Omental fat pad (tissue), 4 donors: ENCODE data around the gene VSIR. TPM values are rescaled to one million over a fixed set of nuclear protein-coding genes. Genes with fewer than 3 reads are reported as not detected.

Experiments
- ATAC-seq: fragments of 150-250 bp; one replicate; pipeline ENCODE4 v1.9.1; 2016; ENCODE audit warnings: mild to moderate bottlenecking, moderate library complexity; ENCODE audit not compliant: low FRiP score
- DNase-seq: peaks from one replicate; pipeline ENCODE4 v3.0.0-alpha.2; 2019; ENCODE audit warnings: low spot score
- CTCF ChIP-seq, 3 donors: fragments of 450-650 bp; IDR thresholded peaks; one replicate each; pipeline ENCODE4 v1.5.1; 2016 to 2017; ENCODE audit warnings: antibody characterized with exemption in 3 of 3, mild to moderate bottlenecking in 3 of 3, moderate library complexity in 2 of 3
- total RNA-seq, 4 donors: library from RNA; depleted of rRNA; stranded (reverse); fragments of >200 nt; gene quantifications; one replicate each; pipeline ENCODE4 v1.1.0, GENCODE V29; 2016

Gene VSIR
- total RNA-seq, 4 donors from 2014 or later: 65.1 to 119 (median 86.3) TPM

GRCh38 chr10:71720288-71720687 lies 53.0 kb downstream of the VSIR start:
- DNase-seq: no peak
- TF ChIP-seq CTCF (IDR thresholded peaks at IDR 0.05): no peak
- ATAC-seq: no peak

DNA sequence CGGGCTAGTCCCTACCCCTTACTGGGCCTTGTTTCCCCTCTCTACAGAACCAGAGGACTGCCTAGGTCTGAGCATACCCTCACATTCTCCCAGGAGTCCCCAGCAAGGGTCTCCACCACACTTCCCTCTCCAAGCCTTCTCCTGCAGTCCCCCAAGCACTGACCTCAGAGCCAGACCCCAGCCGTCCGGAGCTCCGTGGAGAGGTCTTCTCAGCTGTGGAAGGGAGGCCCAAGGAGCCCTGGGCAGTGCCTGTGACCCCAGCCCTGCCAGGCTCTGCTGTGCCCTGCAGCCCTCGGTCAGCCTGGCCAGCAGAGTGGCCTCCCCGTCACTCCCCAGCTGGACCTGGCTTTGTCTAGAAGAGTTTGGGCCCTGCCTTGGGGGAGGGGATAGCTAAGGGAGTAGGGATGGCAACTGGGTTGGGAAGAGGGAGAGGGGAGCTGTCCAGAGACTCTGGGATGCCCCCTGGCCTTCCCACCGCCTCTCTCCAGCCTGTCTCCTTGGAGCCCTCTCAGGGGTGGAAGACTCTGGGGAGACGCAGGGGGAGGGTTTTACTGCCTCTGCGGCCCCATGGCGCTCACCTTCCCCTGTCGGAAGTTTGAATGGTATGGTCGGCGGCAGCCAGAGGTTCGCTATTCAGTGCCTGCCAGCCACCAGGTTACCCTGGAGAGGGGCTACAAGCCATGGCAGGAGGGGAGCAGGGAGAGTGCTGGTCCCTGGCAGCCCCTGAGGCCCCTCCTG lies 53.7 kb downstream of the VSIR start, which contains the start of gene C10orf105:
Gene C10orf105 (minus strand): TSS at position 315 of the 738 bp plus-strand sequence. CDS start 3,441 bp downstream, outside the sequence.
- no peak for ATAC-seq
- DNase-seq: no peak
- no peak for TF ChIP-seq CTCF (IDR thresholded peaks at IDR 0.05)

- no peak for TF ChIP-seq CTCF (IDR thresholded peaks at IDR 0.05)
- no peak for DNase-seq
- ATAC-seq: no peak
Measured at GRCh38 chr10:71719042-71719441, 54.3 kb downstream of the VSIR start.

GRCh38 chr10:71718165-71718698 lies 55.1 kb downstream of the VSIR start:
- ATAC-seq: no peak
- no peak for TF ChIP-seq CTCF (IDR thresholded peaks at IDR 0.05)
- DNase-seq: no peak

- no peak for TF ChIP-seq CTCF (IDR thresholded peaks at IDR 0.05)
- ATAC-seq: no peak
- DNase-seq: no peak
Measured at GRCh38 chr10:71717551-71717951, 55.8 kb downstream of the VSIR start.

DNA sequence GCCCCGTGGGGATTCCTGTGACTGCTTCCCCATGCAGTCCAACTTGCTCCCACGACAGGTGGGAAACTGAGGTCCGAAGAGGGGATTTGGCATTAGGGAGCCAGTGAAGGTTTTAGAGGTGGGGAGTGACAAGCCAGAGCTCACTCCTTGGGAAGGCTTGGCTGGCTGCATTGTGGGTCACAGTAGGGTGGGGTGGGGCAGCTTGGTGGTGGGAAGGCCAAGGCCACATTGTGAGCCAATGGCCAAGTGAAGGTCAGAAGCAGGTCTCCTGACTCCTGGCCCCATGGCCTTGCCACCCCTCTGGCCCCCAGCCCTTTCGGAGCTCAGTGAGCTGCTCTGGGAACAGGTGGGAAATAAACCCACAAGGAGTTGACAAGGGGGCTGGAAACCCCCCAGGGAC lies 56.3 kb downstream of the VSIR start:
- ATAC-seq (no peak), DNase-seq (no peak)
- TF ChIP-seq CTCF (IDR thresholded peaks at IDR 0.05): no peak

DNA sequence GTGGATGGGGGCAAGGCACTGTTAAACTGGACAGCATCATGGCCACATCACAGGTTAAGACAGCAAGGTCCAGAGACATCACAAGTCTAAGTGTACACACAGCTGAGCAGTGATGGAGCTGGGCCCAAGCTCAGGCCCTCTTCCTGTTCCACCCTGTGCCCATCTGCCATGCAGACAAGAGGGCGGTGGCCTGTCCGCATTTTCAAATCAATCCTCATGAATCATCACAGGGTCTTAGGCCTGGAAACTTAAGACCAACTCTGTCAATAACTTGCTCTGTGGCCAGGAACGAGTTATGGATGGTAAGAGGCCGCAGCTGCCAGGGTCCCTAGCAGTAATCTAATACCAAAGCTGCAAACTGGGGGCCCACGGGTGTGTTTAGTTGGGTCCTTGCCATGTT lies 56.9 kb downstream of the VSIR start:
- TF ChIP-seq CTCF (IDR thresholded peaks at IDR 0.05): no peak
- ATAC-seq (no peak), DNase-seq (no peak)
